ENCODE data around the gene IPCEF1.

- no peak for TF ChIP-seq POLR2A (IDR thresholded peaks at IDR 0.05)
- TF ChIP-seq CTCF (IDR thresholded peaks at IDR 0.05) = no peak
These were observed 106.9 kb downstream of the IPCEF1 start for GRCh38 chr6:154249499-154250298.
